B cell (primary cell): Measurements from ENCODE around the gene RBKS.

Source experiments
- EZH2 ChIP-seq: IDR thresholded peaks from 2 replicates; pipeline ENCODE4 v1.6.1; 2012; ENCODE audit warnings: borderline replicate concordance, low read depth, mild to moderate bottlenecking, moderate library complexity, low read length; ENCODE audit not compliant: insufficient read depth, poor library complexity, severe bottlenecking
- TF ChIP-seq, protein P1 (sequence below): fragments of 200-600 bp; IDR thresholded peaks from one replicate; pipeline ENCODE4 v1.8.0; 2022; ENCODE audit warnings: antibody characterized with exemption, mild to moderate bottlenecking

DNA sequence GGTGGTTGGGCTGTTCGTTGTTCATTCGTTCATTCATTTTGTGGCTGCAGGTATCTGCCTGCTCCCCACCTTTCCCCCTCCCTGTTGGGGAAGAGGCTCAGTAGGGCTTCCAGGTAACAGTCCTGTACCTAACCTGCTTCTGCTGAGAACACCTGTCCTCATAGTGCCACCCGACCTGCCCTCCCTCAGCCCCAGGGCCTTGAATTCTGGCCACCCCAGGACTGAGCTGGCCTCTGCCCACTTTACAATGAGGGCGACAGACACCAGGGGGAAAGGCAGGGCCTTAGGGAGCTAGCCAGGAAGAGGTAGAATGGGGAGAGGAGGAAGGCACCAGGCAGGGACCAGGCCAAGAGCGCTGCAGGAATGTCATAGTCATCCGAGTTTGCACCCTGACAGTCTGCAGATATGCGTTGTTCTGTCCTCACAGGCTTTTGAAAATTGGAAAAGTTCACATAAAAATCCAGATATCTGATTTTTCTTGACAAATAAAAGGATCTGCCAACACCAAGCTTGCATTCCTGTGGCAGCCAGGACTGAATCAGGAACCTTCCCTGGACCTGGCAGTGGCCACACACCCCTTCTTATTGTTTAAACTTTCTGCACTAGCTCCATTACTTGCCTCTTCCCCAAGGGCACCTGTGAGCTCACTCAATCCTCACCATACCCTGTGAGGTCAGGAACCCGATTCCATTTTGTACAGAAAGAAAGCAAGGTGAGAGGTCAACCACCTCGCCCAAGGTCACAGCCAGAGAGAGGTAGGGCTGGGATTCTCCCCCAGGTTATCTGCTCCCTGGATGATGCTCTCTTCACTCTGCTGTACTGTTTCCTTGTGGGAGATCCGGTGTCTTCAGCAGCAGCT lies 153.9 kb downstream of the RBKS start:
- TF ChIP-seq, protein P1, sequence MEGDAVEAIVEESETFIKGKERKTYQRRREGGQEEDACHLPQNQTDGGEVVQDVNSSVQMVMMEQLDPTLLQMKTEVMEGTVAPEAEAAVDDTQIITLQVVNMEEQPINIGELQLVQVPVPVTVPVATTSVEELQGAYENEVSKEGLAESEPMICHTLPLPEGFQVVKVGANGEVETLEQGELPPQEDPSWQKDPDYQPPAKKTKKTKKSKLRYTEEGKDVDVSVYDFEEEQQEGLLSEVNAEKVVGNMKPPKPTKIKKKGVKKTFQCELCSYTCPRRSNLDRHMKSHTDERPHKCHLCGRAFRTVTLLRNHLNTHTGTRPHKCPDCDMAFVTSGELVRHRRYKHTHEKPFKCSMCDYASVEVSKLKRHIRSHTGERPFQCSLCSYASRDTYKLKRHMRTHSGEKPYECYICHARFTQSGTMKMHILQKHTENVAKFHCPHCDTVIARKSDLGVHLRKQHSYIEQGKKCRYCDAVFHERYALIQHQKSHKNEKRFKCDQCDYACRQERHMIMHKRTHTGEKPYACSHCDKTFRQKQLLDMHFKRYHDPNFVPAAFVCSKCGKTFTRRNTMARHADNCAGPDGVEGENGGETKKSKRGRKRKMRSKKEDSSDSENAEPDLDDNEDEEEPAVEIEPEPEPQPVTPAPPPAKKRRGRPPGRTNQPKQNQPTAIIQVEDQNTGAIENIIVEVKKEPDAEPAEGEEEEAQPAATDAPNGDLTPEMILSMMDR, result no peak
- no peak for TF ChIP-seq EZH2
